NT2/D1 (cell line): Measurements from ENCODE around the gene SS18.

Source experiments
- DNase-seq: peaks from one replicate; pipeline ENCODE4 v3.0.0-alpha.2; 2011; ENCODE audit warnings: low read depth, low spot score
- H3K27me3 ChIP-seq: 2 replicates; pipeline ENCODE4 v1.6.0; 2011; ENCODE audit warnings: mild to moderate bottlenecking; ENCODE audit not compliant: insufficient read length, insufficient read depth
- H3K36me3 ChIP-seq: 2 replicates; pipeline ENCODE4 v1.6.1; 2011; ENCODE audit warnings: mild to moderate bottlenecking, low read length, mixed read lengths; ENCODE audit not compliant: insufficient read depth, insufficient read length
- H3K4me1 ChIP-seq: 2 replicates; pipeline ENCODE4 v1.5.1; 2011; ENCODE audit not compliant: insufficient read depth, insufficient read length
- H3K4me3 ChIP-seq: 2 replicates; pipeline ENCODE4 v1.5.1; 2011; ENCODE audit warnings: low read depth; ENCODE audit not compliant: insufficient read length
- H3K9ac ChIP-seq: 2 replicates; pipeline ENCODE4 v1.6.0; 2011; ENCODE audit warnings: low read depth; ENCODE audit not compliant: insufficient read length
- H3K9me3 ChIP-seq: 2 replicates; pipeline ENCODE4 v1.5.1; 2011; ENCODE audit warnings: mild to moderate bottlenecking, low read length; ENCODE audit not compliant: insufficient read depth
- SUZ12 ChIP-seq: IDR thresholded peaks from 2 replicates; pipeline ENCODE4 v1.6.1; 2011; ENCODE audit not compliant: insufficient read length, insufficient read depth; ENCODE audit errors: extremely low read depth
- YY1 ChIP-seq: IDR thresholded peaks from 2 replicates; pipeline ENCODE4 v1.6.1; 2011; ENCODE audit not compliant: insufficient read length, insufficient read depth
- ZNF274 ChIP-seq: IDR thresholded peaks from 2 replicates; pipeline ENCODE4 v1.6.1; 2011; ENCODE audit warnings: mild to moderate bottlenecking, low read depth, low read length

Gene SS18

GRCh38 chr18:26073758-26074157, 16.7 kb downstream of the SS18 start:
- DNase-seq = no peak
- Histone ChIP-seq H3K4me1 (no peaks in the 10 kb centered on the region), H3K36me3 (no peaks in the 10 kb centered on the region), H3K4me3 (no peak overlapping the region), H3K9me3 (no peaks in the 10 kb centered on the region), H3K27me3 (no peaks in the 10 kb centered on the region), H3K9ac (no peak overlapping the region)
- TF ChIP-seq YY1 (no peak), SUZ12 (no peak), ZNF274 (no peak)

GRCh38 chr18:26071725-26072124, 18.7 kb downstream of the SS18 start:
- Histone ChIP-seq H3K4me1 (no peaks in the 10 kb centered on the region), H3K36me3 (peaks cover 7% of the 10 kb centered on the region), H3K9ac (no peak overlapping the region), H3K27me3 (no peaks in the 10 kb centered on the region), H3K9me3 (no peaks in the 10 kb centered on the region), H3K4me3 (no peak overlapping the region)
- no peak for DNase-seq
- TF ChIP-seq YY1 (no peak), SUZ12 (no peak), ZNF274 (no peak)

- no peak overlapping the region for H3K4me3 ChIP-seq
- no peaks in the 10 kb centered on the region for H3K27me3 ChIP-seq
- H3K36me3 ChIP-seq = peaks cover 7% of the 10 kb centered on the region
- DNase-seq = no peak
- H3K9me3 ChIP-seq = no peaks in the 10 kb centered on the region
- TF ChIP-seq SUZ12 (no peak), ZNF274 (no peak), YY1 (no peak)
- H3K9ac ChIP-seq = no peak overlapping the region
- no peaks in the 10 kb centered on the region for H3K4me1 ChIP-seq
Measured at GRCh38 chr18:26071020-26071419, 19.4 kb downstream of the SS18 start.

- H3K36me3 ChIP-seq = peaks cover 8% of the 10 kb centered on the region
- no peaks in the 10 kb centered on the region for H3K9me3 ChIP-seq
- no peak overlapping the region for H3K9ac ChIP-seq
- H3K4me3 ChIP-seq = no peak overlapping the region
- H3K27me3 ChIP-seq = no peaks in the 10 kb centered on the region
- no peak for TF ChIP-seq YY1
- no peak for TF ChIP-seq SUZ12
- TF ChIP-seq ZNF274 = no peak
- no peaks in the 10 kb centered on the region for H3K4me1 ChIP-seq
- DNase-seq = no peak
Measured at GRCh38 chr18:26059357-26059756, 31.1 kb downstream of the SS18 start.

- Histone ChIP-seq H3K9me3 (no peaks in the 10 kb centered on the region), H3K4me3 (no peak overlapping the region), H3K36me3 (peaks cover 8% of the 10 kb centered on the region), H3K9ac (no peak overlapping the region), H3K27me3 (no peaks in the 10 kb centered on the region), H3K4me1 (no peaks in the 10 kb centered on the region)
- DNase-seq = no peak
- no peak for TF ChIP-seq YY1
Measured at GRCh38 chr18:26057344-26057773, 33.1 kb downstream of the SS18 start.

- peaks cover 8% of the 10 kb centered on the region for H3K36me3 ChIP-seq
Measured at GRCh38 chr18:26056291-26056690, 34.1 kb downstream of the SS18 start.

GRCh38 chr18:26052505-26052904, 37.9 kb downstream of the SS18 start:
- H3K27me3 ChIP-seq = no peaks in the 10 kb centered on the region
- no peaks in the 10 kb centered on the region for H3K9me3 ChIP-seq
- no peak for TF ChIP-seq SUZ12
- no peak for TF ChIP-seq YY1
- TF ChIP-seq ZNF274 = no peak
- H3K4me3 ChIP-seq = no peak overlapping the region
- H3K4me1 ChIP-seq = no peaks in the 10 kb centered on the region
- H3K9ac ChIP-seq = no peak overlapping the region
- no peak for DNase-seq
- peaks cover 8% of the 10 kb centered on the region for H3K36me3 ChIP-seq

More at GRCh38 chr18:26056291-26056690, 34.1 kb downstream of the SS18 start:
- no peaks in the 10 kb centered on the region for H3K4me1 ChIP-seq
- H3K27me3 ChIP-seq = no peaks in the 10 kb centered on the region
- TF ChIP-seq YY1 (no peak), ZNF274 (no peak), SUZ12 (no peak)
- H3K9me3 ChIP-seq = no peaks in the 10 kb centered on the region
- no peak overlapping the region for H3K9ac ChIP-seq
- H3K4me3 ChIP-seq = no peak overlapping the region
- no peak for DNase-seq

- no peaks in the 10 kb centered on the region for H3K4me1 ChIP-seq
- peaks cover 5% of the 10 kb centered on the region for H3K36me3 ChIP-seq
- H3K27me3 ChIP-seq = no peaks in the 10 kb centered on the region
- H3K4me3 ChIP-seq = no peak overlapping the region
- H3K9me3 ChIP-seq = no peaks in the 10 kb centered on the region
- TF ChIP-seq YY1 = no peak
- TF ChIP-seq SUZ12 = no peak
- TF ChIP-seq ZNF274 = no peak
- H3K9ac ChIP-seq = no peak overlapping the region
- no peak for DNase-seq
Measured at GRCh38 chr18:26051843-26052242, 38.6 kb downstream of the SS18 start.
